G401 (cell line): ENCODE measurements around the gene NCAM1. TPM values are rescaled to one million over a fixed set of nuclear protein-coding genes. Genes with fewer than 3 reads are reported as not detected.
"Not testable (repeated sequence)": the region's sequence is repeated elsewhere in the genome, so short reads cannot be mapped to it uniquely, and the experiment has no call there.

ENCODE experiments used
- DNase-seq: peaks from one replicate; pipeline ENCODE4 v3.0.0-alpha.2; 2015; ENCODE audit warnings: low spot score
- in situ Hi-C: cut with HindIII; loops from 2 replicates; pipeline ENCODE4 v1.10.0; 2016; ENCODE audit warnings: low sequenced_read_pairs, mixed read lengths
- total RNA-seq: library from RNA; depleted of rRNA; stranded (reverse); fragments of >200 nt; shearing (Covaris generic); gene quantifications from 2 replicates; pipeline ENCODE4 v1.2.3, GENCODE V29; 2014; rRNA removed

NCAM1 gene
- total RNA-seq: not detected in 2 replicates

- DNase-seq: peak; percentile 93
- in situ Hi-C loops: no loop called here
These were observed at the start of gene NCAM1 for GRCh38 chr11:112961146-112961668. Gene NCAM1 (plus strand): TSS chr11:112961420.

GRCh38 chr11:112922606-112923005, 38.6 kb upstream of the NCAM1 start:
- no peak for DNase-seq
- in situ Hi-C loops: no loop called here

GRCh38 chr11:112924836-112925235, 36.4 kb upstream of the NCAM1 start:
- in situ Hi-C loops, DNase-seq: not testable (repeated sequence)

- DNase-seq: no peak
- in situ Hi-C loops: no loop called here
These were observed 35.5 kb upstream of the NCAM1 start for GRCh38 chr11:112925516-112926310.

DNA sequence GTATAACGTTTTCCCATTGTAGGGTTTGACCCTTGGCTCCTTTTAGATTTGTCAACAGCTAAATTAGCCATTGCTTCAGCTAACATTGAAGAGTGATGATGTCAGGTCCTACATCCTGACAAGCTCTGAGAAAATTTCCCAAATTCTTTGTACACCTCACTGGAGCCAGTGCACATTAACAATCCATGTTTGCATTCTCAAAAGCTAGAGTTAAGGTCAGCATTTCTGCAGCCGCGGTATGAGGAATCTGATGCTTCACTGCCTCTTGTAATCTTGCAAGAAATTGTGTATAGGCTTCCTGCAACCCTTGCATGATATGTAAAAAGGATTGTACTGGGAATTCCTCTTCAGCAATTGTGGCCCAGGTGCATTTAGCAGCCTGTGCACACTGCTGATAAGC, 33.1 kb upstream of the NCAM1 start:
- in situ Hi-C loops: no loop called here
- no peak for DNase-seq

- in situ Hi-C loops: no loop called here
These were observed 31.8 kb upstream of the NCAM1 start for GRCh38 chr11:112929432-112929831.

DNA sequence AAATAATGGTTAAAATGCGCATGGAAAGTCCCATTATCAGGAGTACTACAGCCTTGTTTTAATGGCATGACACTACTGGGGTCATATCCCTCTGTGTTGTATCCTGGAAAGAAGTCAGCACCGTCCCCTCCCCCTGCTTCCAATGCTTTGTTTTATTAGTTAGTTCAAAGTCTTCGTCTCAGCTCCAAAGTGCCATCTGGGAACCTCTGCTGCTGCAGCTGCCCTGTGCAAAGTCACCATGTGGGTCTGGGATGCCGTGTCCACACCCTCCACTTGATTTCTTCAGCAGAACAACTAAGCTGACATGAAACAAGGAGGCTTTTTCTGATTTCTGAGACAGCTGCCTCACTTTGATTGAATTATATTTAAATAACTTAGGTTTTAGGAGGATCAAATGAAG, 29.5 kb upstream of the NCAM1 start:
- in situ Hi-C loops: no loop called here
- no peak for DNase-seq

More at GRCh38 chr11:112929432-112929831, 31.8 kb upstream of the NCAM1 start:
- no peak for DNase-seq

DNA sequence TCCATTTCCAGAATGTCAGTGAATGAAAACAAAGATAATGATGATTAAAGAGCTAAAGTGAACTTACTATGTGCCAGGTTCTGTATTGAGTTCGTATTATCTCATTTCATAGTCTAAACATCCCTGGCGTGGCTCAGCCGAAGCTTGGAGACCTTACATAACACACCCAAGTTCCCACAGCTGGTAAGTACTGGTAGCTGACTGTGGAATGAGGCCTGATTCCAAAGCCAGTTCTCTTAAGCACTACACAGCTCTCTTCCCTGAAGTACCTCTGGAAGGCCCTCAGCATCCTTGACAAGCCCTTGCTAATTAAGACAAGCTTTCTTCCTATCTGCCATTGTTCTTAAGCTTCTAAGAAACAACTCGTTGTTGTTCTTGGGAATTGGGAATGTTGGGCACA, 28.6 kb upstream of the NCAM1 start:
- in situ Hi-C loops: no loop called here
- DNase-seq: no peak

- in situ Hi-C loops: no loop called here
- no peak for DNase-seq
These were observed 27.2 kb upstream of the NCAM1 start for GRCh38 chr11:112933970-112934369.

DNA sequence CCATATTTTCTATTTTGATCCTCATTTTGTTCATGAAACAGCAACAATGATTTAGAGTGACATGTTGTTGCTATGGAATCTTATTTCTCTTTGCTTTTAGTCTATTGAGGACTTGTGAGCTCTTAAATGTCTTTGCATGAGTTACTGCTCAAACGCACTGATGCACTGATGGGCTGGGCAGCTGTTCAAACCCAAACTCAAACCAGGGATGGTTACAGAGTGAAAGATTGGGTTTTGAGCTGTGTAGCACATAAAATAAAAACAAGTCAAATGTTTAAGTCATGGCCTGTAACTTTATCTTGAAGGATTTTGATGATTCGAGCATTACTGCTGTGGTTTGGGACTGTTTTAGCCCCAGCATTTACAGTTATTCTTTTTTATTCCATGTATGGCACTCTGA, 20.1 kb upstream of the NCAM1 start:
- no peak for DNase-seq
- in situ Hi-C loops: no loop called here

GRCh38 chr11:112942966-112943643, 18.1 kb upstream of the NCAM1 start:
- in situ Hi-C loops: no loop called here
- no peak for DNase-seq

- in situ Hi-C loops: no loop called here
- no peak for DNase-seq
These were observed 14.4 kb upstream of the NCAM1 start for GRCh38 chr11:112946866-112947265.

DNA sequence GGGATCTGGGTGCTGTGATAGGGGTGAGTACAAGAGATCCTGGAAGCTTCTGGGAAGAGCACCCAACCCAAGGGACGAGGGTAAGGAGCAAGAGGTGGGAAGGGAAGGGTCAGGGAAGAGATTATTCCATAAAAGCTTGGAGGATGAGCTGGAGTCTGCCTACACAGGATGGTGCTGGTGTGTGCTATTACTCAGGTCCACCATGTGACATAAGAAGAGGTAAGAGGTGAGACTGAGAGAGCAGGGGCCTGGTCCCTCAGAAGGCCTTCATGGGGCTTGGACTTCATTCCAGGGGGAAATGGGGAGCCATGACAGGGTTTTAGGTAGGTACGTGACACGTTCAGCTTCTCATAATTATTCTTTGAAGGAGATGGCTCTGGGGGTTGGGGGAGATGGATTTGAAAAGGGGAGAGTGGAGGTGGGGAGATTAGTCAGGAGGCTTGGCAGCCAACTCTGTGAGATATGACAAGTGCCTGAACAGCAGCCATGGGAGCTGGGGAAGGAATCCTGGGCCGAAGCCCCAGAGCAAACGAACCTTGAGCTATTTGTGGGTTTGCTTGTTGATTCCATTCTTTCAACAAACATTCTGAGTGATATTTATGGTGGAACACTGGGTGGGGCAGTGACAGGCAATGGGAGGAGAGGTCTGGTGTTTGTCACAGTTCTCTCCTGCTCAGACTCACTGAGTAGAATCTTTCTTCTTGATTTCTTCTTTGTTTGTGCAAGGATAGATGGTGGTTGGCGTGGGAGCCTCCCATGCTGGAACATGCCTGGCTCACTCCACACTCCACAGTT, 11.2 kb upstream of the NCAM1 start:
- in situ Hi-C loops: no loop called here
- DNase-seq: no peak

DNA sequence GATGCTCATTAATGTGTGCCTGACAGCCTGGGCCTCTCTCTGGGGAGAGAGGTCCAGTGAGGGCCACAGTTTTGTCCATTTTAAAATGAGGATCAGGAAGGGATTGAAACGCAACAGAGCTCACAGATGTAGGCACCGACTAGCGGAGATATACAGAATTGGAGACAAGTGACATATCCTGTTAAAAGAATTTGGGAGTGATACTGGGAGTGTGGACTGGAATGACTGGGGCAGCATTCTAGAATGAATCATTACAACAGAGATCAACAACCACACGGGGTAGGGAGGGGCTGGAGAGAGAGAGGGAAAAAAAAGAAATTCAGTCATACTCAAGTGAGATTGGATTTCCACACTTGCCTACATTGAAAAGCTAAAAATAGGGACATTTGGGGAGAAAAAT, 2.5 kb upstream of the NCAM1 start:
- DNase-seq: no peak

DNA sequence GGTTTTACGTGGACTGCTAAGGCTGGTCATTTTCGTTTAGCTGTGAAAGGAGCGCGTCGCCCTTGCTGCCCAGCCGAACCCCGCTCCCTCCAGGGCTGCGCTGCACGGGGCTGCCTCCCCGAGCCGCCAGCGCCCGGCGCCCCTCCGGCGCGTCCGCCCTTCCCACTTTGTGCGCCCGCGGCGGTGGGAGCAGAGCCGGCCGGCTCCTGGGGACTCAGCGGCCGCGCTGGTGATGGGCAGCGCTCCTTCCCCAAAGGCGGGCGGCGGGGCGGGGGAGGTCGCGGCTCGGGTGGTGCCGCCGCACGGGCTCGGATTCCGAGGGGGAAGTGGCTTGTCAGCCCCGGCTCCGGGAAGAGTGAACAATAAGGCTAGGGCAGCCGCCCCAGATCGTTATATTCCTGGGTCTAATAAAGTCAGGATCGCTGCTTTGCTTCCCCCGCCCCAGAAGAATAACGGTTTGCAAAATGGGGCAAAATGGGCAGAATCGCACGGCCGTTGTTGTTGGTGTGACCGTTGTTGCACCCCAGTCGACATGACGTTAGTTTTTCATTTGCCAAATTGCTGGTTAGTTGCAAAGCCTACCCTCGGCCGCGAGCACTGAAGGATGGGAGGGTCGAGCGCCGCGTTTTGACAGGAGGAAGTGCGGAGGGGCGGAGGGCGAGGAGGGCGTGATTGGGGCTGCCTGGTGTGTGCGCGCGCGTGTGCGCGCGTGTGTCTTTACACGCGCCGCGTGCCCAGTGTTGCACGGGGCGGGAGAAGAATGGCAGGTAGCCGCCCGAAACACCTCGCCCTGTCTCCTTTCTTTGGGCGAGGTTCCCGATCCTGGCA, 745 bp downstream of the NCAM1 start:
- in situ Hi-C loops: no loop called here
- DNase-seq: peak; percentile 63

More for the DNA sequence above, 2.5 kb upstream of the NCAM1 start:
- in situ Hi-C loops: no loop called here

DNA sequence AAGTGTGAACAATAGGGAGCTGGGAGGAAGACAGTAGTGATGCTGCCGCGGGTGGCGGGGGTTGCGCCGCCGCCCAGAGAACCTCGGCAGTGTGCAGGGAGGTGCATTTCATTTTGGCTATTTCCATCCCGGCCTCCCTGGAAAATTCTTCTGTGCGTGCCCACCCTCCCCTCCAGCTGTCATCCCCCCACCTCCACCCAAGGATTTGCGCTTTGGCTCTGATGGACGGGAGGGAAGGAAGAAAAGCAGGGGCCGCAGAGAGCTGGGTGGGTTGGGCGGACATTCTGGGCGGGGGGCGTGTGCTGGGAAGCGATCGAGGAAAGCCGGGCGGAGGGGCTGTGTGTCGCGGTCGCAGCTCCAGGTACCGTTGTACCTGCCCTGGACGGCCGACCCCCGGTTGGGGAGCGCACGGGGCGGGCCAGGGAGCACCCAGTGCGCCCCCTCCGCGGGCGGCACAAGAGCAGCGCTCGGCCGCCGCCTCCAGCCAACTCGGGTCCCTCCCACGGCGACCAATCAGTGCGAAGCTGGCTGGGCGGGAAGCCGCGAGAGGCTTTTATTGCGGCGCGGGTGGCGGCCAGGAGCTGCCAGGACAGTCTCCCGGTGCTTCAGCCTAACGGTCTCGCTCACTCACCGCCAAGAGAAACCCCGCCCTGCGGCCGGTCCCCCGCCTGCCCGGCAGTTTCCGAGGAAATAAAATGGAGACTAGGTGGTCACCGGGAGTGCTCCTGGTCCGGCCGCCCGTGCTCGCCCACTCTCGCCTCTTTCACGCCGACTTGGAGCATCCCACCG, 1.6 kb downstream of the NCAM1 start:
- DNase-seq: peak; percentile 86
- in situ Hi-C loops: no loop called here

- in situ Hi-C loops: no loop called here
These were observed 2.2 kb downstream of the NCAM1 start for GRCh38 chr11:112963368-112963955.

DNA sequence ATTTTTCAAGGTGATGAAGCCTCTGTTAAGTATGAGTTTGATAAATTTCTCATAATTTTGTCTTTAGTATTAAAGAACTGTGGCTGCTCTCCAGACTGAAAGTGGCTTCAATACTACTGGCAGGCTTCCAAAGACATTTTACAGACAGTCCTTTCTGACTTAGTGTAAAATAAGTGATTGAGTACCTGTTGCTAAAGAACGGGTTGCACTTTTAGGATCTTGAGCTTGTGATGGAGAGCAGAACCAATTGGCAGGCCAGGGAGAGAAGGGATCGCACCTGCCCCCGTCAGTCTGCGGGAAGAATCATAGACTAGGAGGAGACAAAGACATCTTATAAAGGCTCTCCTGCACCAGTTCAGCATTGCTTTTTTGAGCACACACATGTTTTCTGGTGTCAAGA, 4.4 kb downstream of the NCAM1 start:
- no peak for DNase-seq
- in situ Hi-C loops: no loop called here

More at GRCh38 chr11:112963368-112963955, 2.2 kb downstream of the NCAM1 start:
- DNase-seq: no peak
